ENCODE results near the gene FNDC3A.
"Not testable (repeated sequence)": the region's sequence is repeated elsewhere in the genome, so short reads cannot be mapped to it uniquely, and the experiment has no call there.

The FNDC3A gene

DNA sequence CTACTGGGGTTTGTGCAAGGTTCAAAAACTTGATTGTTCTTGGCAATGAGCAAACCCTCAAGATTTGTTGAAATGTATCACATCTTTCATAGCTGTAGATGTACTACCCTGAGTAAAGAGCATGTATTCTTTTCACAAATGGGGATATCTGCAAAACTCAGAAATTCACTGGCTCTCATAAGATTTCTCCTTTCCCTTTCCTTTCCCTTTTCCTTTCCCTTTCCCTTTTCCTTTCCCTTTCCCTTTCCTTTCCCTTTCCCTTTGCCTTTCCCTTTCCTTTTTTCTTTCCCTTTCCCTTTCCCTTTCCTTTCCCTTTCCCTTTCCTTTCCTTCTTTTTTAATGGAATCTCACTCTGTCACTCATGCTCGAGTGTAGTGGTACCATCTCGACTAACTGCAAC is 69.1 kb downstream of the FNDC3A start:
- no peaks in the 10 kb centered on the region for H3K27me3 Mint-ChIP-seq
- peaks cover 67% of the 10 kb centered on the region for H3K36me3 Mint-ChIP-seq
- peaks cover 21% of the 10 kb centered on the region for H3K4me1 Mint-ChIP-seq
- no peaks in the 10 kb centered on the region for H3K9me3 Mint-ChIP-seq
- H3K27ac Mint-ChIP-seq = no peak overlapping the region
- no peak for ATAC-seq
- no peak overlapping the region for H3K4me3 Mint-ChIP-seq

DNA sequence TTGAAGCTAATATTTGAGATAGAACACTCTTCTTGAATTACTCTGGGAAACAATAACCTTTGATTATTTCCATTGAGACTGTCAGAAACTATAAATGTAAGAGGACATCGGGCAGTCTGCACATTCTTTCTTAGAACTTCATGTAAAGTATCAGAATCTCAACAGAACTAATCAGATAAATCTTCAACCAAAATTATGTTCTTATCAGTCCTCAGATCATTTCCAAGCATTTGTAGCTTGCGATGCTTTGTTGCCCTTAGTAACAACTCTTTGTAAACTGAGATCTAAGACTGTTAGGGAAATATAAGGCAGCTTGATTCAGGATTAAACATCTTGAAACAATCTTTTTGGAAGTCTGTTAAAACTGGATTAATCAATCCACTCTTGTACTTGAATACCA is 70.3 kb downstream of the FNDC3A start:
- Mint-ChIP-seq H3K27me3 (no peaks in the 10 kb centered on the region), H3K36me3 (peaks cover 70% of the 10 kb centered on the region), H3K4me3 (no peak overlapping the region), H3K27ac (no peak overlapping the region), H3K4me1 (peaks cover 29% of the 10 kb centered on the region), H3K9me3 (no peaks in the 10 kb centered on the region)
- no peak for ATAC-seq

DNA sequence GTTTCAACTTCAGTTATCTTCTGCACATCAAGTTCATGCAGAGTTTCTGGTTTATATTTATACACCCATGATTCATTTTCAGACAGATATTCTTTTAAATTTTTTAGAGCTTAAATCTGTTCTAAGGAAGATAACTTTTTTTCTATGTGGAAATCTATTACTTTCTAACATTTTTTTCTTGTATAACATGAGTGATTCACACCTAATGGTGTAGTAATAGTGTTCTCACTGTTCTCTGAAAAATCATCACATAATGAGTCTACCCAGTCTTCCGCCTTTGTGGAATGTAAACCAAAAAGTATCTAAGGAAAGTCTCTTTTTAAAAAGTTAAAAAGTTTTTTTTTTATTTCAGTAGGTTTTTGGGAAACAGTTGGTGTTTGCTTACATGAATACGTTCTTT is 70.8 kb downstream of the FNDC3A start:
- no peaks in the 10 kb centered on the region for H3K27me3 Mint-ChIP-seq
- no peak overlapping the region for H3K4me3 Mint-ChIP-seq
- ATAC-seq = no peak
- no peak overlapping the region for H3K27ac Mint-ChIP-seq
- no peaks in the 10 kb centered on the region for H3K9me3 Mint-ChIP-seq
- H3K36me3 Mint-ChIP-seq = peaks cover 70% of the 10 kb centered on the region
- peaks cover 34% of the 10 kb centered on the region for H3K4me1 Mint-ChIP-seq

DNA sequence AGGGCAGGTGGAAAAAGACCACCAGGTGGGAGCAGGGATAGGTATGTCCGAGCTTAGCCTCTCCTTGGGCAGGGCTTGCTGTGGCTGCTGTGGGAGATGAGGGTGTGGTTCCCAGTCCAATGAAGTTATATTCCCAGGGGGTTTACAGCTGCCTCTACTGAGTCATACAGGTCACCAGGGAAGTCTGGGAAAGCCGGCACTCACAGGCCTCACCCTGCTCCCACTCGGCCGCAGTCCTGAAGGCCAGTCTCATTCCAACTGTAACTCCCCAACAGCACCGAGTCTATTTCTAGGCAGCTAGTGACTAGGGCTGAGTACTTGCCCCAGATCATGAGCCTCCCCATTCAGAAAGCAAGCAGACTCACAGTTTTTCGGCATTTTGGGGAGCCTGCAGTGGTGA is 77.1 kb downstream of the FNDC3A start:
- Mint-ChIP-seq H3K9me3 (no peaks in the 10 kb centered on the region), H3K4me1 (peaks cover 39% of the 10 kb centered on the region), H3K27ac (no peak overlapping the region), H3K27me3 (no peaks in the 10 kb centered on the region), H3K4me3 (no peak overlapping the region), H3K36me3 (peaks cover 82% of the 10 kb centered on the region)
- no peak for ATAC-seq

DNA sequence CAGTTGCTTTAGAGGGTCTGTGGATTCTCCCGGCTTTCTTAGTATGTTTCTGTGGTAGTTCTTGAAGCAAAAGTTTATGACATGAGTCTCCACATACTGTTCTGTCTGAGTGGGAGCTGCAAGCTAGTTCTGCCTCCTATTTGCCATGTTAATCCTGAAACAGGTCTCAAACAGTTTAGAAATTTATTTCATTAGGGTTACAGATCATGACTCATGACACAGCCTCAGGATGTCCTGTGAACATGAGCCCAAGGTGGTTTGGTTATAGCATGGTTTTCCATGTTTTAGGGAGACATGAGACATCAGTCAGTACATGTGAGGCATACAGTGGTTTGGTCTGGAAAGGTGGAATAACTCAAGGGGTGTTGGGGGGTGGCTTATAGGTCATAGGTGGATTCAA is 77.5 kb downstream of the FNDC3A start:
- Mint-ChIP-seq H3K27ac (no peak overlapping the region), H3K4me1 (peaks cover 37% of the 10 kb centered on the region), H3K27me3 (no peaks in the 10 kb centered on the region), H3K4me3 (no peak overlapping the region), H3K9me3 (no peaks in the 10 kb centered on the region), H3K36me3 (peaks cover 82% of the 10 kb centered on the region)
- ATAC-seq = no peak

DNA sequence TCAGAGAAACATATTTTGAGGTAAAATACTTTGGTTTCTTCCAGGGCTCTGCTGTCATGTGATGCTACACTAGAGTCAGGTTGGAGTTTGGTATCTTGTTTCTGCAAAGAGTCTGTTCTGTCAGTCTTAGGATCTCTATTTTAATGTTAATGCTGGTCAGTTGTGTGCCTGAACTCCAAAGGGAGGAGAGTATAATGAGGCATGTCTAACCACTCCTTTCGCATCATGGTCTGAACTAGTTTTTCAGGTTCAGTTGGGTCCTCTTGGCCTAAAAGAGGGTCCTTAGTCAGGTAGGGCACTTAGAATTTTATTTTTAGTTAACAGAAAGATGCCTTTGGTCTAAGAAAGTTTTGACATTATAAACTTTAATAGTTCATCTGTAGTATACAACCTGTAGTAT is 78.2 kb downstream of the FNDC3A start:
- H3K27me3 Mint-ChIP-seq = no peaks in the 10 kb centered on the region
- H3K4me3 Mint-ChIP-seq = no peak overlapping the region
- no peak for ATAC-seq
- peaks cover 80% of the 10 kb centered on the region for H3K36me3 Mint-ChIP-seq
- no peaks in the 10 kb centered on the region for H3K9me3 Mint-ChIP-seq
- no peak overlapping the region for H3K27ac Mint-ChIP-seq
- H3K4me1 Mint-ChIP-seq = peaks cover 35% of the 10 kb centered on the region

DNA sequence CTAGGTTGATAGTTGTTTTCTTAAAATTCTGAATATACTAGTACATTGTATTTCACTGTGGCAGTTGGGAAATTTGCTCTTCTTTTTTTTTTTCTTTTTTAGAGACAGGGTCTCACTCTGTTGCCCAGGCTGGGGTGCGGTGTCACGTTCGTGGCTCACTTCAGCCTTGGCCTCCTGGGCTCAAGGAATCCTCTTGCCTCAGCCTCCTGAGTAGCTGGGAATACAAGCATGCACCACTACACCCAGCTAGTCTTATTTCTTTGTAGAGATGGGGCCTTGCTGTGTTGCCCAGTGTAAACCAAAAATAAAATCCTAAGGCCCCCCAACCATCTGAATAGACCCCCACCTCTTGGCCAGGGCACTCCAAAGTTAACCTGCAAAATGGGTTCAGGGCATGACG is 79.3 kb downstream of the FNDC3A start:
- no peaks in the 10 kb centered on the region for H3K27me3 Mint-ChIP-seq
- H3K9me3 Mint-ChIP-seq = no peaks in the 10 kb centered on the region
- H3K4me3 Mint-ChIP-seq = no peak overlapping the region
- H3K36me3 Mint-ChIP-seq = peaks cover 73% of the 10 kb centered on the region
- H3K4me1 Mint-ChIP-seq = peaks cover 28% of the 10 kb centered on the region
- H3K27ac Mint-ChIP-seq = no peak overlapping the region
- no peak for ATAC-seq

DNA sequence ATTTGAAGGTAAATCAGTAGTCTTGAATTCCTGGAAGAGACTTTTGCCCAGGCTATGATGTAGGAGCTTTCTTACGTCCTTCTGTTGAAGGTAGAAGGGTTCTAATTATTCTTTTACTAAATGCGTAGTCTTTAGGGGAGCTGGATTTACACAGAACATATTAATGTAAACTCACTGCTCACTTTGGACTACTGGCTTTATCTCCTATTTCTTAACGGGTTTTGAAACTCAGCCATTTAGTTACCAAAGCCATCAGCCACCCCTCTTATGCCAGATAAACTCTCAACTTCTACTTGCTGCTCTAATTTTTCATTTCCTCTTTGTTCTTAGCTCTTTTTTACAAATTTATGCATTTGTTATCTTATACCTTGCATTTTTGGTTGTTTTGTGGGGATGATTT is 81.5 kb downstream of the FNDC3A start:
- peaks cover 3% of the 10 kb centered on the region for H3K9me3 Mint-ChIP-seq

DNA sequence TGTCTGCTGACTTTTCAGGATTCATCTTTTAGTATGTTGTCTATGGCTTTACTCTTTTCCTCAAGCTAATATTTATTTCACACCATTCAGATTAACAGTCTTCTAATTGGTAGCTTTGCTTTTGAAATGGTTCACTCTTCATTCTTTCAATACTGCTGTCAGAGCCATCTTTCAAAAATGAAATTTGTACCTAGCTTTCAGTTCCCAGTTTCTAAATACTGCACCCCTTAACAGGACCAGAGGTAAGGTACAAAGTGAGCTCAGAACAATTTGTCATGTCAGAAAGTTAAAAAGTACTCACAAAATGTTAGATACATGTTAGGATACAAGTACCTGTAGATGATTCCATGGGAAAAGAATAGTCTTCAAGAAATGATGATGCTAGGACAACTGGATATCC is 83.0 kb downstream of the FNDC3A start:
- H3K9me3 Mint-ChIP-seq = peaks cover 3% of the 10 kb centered on the region
- peaks cover 19% of the 10 kb centered on the region for H3K4me1 Mint-ChIP-seq
- H3K27ac Mint-ChIP-seq = no peak overlapping the region
- no peak overlapping the region for H3K4me3 Mint-ChIP-seq
- peaks cover 57% of the 10 kb centered on the region for H3K36me3 Mint-ChIP-seq
- ATAC-seq = no peak
- H3K27me3 Mint-ChIP-seq = no peaks in the 10 kb centered on the region

More for the DNA sequence above, 81.5 kb downstream of the FNDC3A start:
- Mint-ChIP-seq H3K4me1 (peaks cover 19% of the 10 kb centered on the region), H3K27me3 (no peaks in the 10 kb centered on the region), H3K4me3 (no peak overlapping the region), H3K27ac (no peak overlapping the region), H3K36me3 (peaks cover 58% of the 10 kb centered on the region)
- no peak for ATAC-seq

DNA sequence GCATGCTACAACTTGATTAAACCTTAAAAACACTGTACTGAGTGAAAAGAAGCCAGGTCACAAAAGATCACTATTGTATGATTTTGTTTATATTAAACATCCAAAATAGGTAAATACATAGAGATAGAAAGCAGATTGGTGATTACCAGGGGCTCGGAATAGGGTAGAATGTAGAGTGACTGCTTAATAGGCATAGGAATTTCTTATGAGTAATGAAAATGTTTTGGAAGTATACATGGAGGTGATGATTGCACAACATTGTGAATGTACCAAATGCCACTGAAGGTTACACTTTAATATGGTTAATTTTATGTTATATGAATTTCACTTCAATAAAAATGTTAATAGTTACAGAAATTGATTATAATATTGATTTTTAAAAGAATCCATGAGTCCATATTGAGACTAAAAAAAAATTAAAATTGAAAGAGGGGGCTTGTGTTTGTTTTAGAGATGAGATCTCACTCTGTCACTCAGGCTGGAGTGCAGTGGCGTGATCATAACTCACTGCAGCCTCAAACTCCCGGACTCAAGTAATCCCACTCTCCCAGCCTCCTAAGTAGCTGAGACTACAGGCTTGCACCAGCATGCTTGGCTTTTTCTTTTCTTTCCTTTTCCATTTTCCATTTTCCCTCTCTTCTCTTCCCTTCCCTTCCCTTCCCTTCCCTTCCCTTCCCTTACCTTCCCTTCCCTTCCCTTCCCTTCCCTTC is 85.1 kb downstream of the FNDC3A start:
- no peak for ATAC-seq
- Mint-ChIP-seq H3K4me3 (no peak overlapping the region), H3K27me3 (no peaks in the 10 kb centered on the region), H3K9me3 (peaks cover 3% of the 10 kb centered on the region), H3K4me1 (peaks cover 24% of the 10 kb centered on the region), H3K36me3 (peaks cover 53% of the 10 kb centered on the region), H3K27ac (no peak overlapping the region)

DNA sequence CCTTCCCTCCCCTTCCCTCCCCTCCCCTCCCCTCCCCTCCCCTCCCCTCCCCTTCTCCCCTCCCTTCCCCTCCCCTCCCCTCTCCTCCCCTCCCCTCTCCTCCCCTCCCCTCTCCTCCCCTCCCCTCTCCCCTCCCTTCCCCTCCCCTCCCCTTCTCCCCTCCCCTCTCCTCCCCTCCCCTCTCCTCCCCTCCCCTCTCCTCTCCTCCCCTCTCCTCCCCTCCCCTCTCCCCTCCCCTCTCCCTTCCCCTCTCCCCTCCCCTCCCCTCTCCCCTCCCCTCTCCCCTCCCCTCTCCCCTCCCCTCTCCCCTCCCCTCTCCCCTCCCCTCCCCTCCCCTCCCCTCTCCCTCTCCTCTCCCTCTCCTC is 85.7 kb downstream of the FNDC3A start:
- not testable (repeated sequence) for H3K4me3 Mint-ChIP-seq, ATAC-seq, H3K27ac Mint-ChIP-seq, H3K9me3 Mint-ChIP-seq, H3K27me3 Mint-ChIP-seq
- Mint-ChIP-seq H3K36me3 (peaks cover 49% of the 10 kb centered on the region), H3K4me1 (peaks cover 24% of the 10 kb centered on the region)

DNA sequence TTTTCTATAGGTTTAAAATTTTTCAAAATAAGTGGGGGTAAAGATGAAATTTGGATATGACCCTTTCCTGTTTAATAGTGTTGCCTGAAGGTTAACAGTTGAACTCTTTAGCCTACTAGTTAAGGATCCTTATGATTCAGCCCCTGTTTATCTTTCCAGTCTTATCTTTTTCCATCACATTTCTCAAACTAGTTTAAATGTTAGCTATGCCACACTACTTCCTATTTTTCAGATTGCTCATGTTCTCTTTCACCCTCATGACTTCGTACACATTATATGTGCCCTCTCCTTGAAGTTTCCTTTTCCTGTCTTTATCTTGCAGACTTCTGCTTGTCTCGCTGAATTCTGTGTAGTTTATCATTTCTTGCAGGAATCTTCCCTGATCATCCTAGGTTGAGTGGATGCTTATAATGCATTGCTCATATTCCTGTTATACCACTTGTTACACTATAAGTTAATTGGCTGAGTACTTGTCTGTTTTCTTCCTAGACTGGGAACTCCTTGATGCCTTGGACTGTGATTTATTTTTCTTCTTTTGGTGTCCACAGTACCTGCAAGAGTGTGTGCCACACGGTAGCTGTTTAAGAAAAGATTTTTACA is 86.7 kb downstream of the FNDC3A start:
- H3K36me3 Mint-ChIP-seq = peaks cover 48% of the 10 kb centered on the region
- H3K4me3 Mint-ChIP-seq = no peak overlapping the region
- no peak overlapping the region for H3K27ac Mint-ChIP-seq
- peaks cover 3% of the 10 kb centered on the region for H3K9me3 Mint-ChIP-seq
- H3K4me1 Mint-ChIP-seq = peaks cover 24% of the 10 kb centered on the region
- H3K27me3 Mint-ChIP-seq = no peaks in the 10 kb centered on the region
- ATAC-seq = no peak

DNA sequence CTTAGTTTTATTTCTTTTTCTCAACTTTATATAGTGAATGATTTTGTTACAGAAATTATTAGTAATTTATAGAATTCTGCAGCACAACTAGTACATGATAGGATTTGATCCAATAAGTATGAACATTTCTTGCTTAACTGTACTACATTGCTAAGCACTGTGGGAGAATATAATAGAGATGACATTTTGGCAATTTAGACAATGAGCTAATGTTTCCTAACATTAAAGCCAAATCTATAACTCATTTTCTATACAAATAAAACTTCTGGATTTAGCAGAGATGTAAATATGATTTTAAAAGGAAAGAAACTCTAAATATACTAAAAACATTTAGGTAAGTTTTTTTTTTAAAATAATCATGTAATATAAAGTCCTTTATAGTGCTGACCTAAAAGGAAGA is 87.3 kb downstream of the FNDC3A start:
- Mint-ChIP-seq H3K4me1 (peaks cover 24% of the 10 kb centered on the region), H3K27me3 (no peaks in the 10 kb centered on the region), H3K4me3 (no peak overlapping the region), H3K36me3 (peaks cover 48% of the 10 kb centered on the region), H3K27ac (no peak overlapping the region), H3K9me3 (peaks cover 3% of the 10 kb centered on the region)
- no peak for ATAC-seq

DNA sequence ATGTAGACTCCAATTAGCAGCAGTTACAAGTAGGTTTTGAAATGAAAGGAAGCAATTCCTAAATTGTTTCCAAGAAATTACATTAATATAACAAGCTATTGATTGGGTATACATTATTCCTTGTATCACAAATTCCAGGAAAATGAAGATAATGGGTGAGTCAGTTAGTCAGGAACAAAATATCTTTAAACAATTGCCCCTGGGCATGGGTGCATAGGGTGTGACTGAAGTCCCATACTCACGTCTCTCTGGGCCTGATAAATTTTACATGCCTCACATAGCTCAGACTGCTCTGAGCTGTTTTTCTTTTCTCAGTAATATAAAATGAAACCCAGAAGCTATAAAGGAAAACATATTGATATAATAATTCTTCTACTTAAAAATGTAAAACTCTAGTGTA is 87.8 kb downstream of the FNDC3A start:
- ATAC-seq = no peak
- no peaks in the 10 kb centered on the region for H3K27me3 Mint-ChIP-seq
- H3K4me3 Mint-ChIP-seq = no peak overlapping the region
- peaks cover 24% of the 10 kb centered on the region for H3K4me1 Mint-ChIP-seq
- peaks cover 48% of the 10 kb centered on the region for H3K36me3 Mint-ChIP-seq
- no peak overlapping the region for H3K27ac Mint-ChIP-seq
- peaks cover 3% of the 10 kb centered on the region for H3K9me3 Mint-ChIP-seq

DNA sequence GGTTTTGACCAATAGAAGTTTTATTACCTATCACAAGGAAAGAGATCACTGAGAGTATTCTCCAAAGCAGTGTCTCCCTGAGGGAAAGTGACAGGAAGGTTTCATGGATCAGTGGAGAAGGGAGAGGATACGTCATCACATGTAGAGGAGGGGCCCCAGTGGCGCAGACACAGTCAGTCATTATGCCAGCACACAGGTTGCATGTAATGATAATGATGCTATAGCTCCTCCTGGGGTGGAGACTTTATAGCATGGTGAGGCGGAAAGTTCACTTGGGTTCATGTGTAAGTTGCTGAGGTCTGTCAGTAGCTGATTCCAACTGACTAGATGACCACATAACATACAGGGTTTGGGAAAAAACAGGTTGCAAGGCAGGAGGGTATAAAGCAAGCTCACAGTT is 88.8 kb downstream of the FNDC3A start:
- H3K4me3 Mint-ChIP-seq = no peak overlapping the region
- H3K9me3 Mint-ChIP-seq = peaks cover 6% of the 10 kb centered on the region

DNA sequence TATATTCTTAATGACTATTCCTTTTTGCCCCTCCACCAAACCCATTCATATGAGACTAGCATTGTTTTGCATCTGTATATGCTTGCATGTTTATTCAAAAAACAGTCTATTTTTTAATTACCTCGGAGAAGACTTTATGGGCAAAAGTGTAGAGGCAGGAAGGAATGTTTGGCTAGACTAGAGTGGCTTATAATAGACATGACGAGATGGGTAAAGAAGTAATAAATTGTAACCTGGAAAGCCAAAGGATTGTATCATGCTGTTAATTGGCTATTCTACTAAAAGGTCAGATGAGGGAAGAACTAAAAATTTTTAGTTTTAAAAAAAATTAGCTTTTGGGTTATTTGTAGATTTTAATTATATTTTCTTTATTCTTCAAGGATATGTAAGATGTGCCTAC is 91.1 kb downstream of the FNDC3A start:
- H3K9me3 Mint-ChIP-seq = peaks cover 3% of the 10 kb centered on the region
- ATAC-seq = no peak
- peaks cover 21% of the 10 kb centered on the region for H3K4me1 Mint-ChIP-seq
- H3K27ac Mint-ChIP-seq = no peak overlapping the region
- H3K27me3 Mint-ChIP-seq = no peaks in the 10 kb centered on the region
- H3K4me3 Mint-ChIP-seq = no peak overlapping the region
- peaks cover 60% of the 10 kb centered on the region for H3K36me3 Mint-ChIP-seq

More for the DNA sequence above, 88.8 kb downstream of the FNDC3A start:
- Mint-ChIP-seq H3K27ac (no peak overlapping the region), H3K4me1 (peaks cover 19% of the 10 kb centered on the region), H3K36me3 (peaks cover 48% of the 10 kb centered on the region), H3K27me3 (no peaks in the 10 kb centered on the region)
- no peak for ATAC-seq

Measured in stimulated activated memory B cell treated with anti-CD40 and anti-IgM and Interleukin-4, amounts not matched to agents 10 μg/mL and 1 μg/mL and 100 μg/mL, for 72 hours (primary cell).